Neutrophil (primary cell): ENCODE measurements around the gene ASAP3.

Experiments
- H3K27ac ChIP-seq: fragments of 200-600 bp; sonication (generic); 2 replicates; pipeline ENCODE4 v1.5.1; 2016; ENCODE audit warnings: mild to moderate bottlenecking, moderate library complexity
- H3K27me3 ChIP-seq: fragments of 200-600 bp; sonication (generic); 2 replicates; pipeline ENCODE4 v1.6.0; 2016; ENCODE audit warnings: mild to moderate bottlenecking
- H3K36me3 ChIP-seq: fragments of 200-600 bp; sonication (generic); 2 replicates; pipeline ENCODE4 v1.5.1; 2017
- H3K4me1 ChIP-seq, 2 experiments: fragments of 200-600 bp in 1 of 2; sonication (generic) in 1 of 2; 1 replicate in 1 of 2; 2 replicates in 1 of 2; pipeline versions ENCODE4 v1.5.1 to v1.6.1; 2013 to 2016; ENCODE audit warnings: low read depth in 1 of 2, low read length in 1 of 2, mild to moderate bottlenecking in 1 of 2, moderate library complexity in 1 of 2; ENCODE audit not compliant: control insufficient read depth in 1 of 2, insufficient read depth in 1 of 2
- H3K4me3 ChIP-seq, 2 experiments: fragments of 200-600 bp in 1 of 2; sonication (generic) in 1 of 2; 1 replicate in 1 of 2; 2 replicates in 1 of 2; pipeline ENCODE4 v1.5.1; 2013 to 2016; ENCODE audit warnings: low read depth in 1 of 2, low read length in 1 of 2, mild to moderate bottlenecking in 1 of 2, moderate library complexity in 1 of 2
- H3K9me3 ChIP-seq: fragments of 200-600 bp; sonication (generic); 2 replicates; pipeline ENCODE4 v1.5.1; 2016
- TF ChIP-seq, protein P1 (sequence below): fragments of 200-600 bp; sonication (generic); IDR thresholded peaks from 2 replicates; pipeline ENCODE4 v1.5.1; 2016; ENCODE audit warnings: antibody characterized with exemption

Gene ASAP3

DNA sequence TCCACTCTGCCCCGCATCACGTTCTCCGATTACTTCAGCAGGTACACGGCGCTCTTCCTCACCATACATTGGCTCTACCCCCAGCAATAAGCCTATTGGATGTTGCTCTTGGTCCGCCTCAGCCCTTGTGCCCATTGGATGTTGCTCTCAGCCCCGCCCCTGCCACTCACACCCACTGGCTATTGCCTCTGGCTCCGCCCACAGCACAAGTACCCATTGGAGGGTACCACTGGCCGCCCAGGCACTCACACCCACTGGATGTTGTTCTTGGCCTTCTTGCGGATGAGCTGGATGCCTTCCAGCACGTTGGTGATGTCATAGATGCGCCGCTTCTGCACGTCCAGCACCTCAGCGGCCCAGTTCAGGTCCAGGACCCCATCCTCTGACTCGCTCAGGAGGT is 37.6 kb upstream of the ASAP3 start:
- Histone ChIP-seq H3K36me3 (peaks cover 22% of the 10 kb centered on the region), H3K4me1 (peaks cover 50 to 60% of the 10 kb centered on the region in 2 experiments), H3K4me3 (no peak overlapping the region), H3K27ac (peak overlapping the region; percentile 92), H3K27me3 (no peaks in the 10 kb centered on the region), H3K9me3 (no peaks in the 10 kb centered on the region)
- TF ChIP-seq, protein P1, sequence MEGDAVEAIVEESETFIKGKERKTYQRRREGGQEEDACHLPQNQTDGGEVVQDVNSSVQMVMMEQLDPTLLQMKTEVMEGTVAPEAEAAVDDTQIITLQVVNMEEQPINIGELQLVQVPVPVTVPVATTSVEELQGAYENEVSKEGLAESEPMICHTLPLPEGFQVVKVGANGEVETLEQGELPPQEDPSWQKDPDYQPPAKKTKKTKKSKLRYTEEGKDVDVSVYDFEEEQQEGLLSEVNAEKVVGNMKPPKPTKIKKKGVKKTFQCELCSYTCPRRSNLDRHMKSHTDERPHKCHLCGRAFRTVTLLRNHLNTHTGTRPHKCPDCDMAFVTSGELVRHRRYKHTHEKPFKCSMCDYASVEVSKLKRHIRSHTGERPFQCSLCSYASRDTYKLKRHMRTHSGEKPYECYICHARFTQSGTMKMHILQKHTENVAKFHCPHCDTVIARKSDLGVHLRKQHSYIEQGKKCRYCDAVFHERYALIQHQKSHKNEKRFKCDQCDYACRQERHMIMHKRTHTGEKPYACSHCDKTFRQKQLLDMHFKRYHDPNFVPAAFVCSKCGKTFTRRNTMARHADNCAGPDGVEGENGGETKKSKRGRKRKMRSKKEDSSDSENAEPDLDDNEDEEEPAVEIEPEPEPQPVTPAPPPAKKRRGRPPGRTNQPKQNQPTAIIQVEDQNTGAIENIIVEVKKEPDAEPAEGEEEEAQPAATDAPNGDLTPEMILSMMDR, result no peak

DNA sequence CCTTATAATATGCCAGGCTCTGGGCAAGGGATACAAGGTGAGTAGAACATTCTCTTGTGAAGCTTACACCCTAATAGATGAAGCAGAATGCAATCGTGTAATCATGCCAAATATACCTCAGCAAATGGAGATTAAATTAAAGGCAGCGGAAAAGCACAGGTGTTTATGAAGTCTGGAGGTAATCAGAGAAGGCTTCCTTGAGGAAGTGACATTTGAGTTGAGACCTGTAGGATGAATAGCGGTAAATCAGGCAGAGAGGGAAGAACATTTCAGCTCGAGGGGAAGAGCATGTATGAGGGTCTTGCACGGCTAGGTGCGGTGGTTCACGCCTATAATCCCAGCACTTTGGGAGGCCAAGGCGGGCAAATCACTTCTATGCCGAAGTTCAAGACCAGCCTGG is 33.6 kb upstream of the ASAP3 start:
- peaks cover 46% of the 10 kb centered on the region for H3K36me3 ChIP-seq

DNA sequence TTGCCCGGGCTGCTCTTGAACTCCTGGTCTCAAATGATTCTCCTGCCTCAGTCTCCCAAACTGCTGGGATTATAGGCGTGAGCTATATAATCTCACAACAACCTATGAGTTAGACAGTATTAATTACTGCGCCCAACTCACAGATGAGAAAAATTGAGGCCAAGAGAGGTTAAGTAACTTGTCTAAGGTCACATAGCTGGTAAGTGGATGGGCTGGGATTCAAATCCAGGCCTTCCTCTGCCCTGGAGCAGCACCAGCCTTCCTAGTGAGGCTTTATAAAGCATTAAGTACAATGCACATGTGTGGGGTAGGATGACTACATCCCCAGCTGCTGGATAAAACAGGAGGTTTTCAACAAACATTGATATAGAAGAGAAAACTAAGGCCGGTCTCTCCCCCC is 31.9 kb upstream of the ASAP3 start:
- TF ChIP-seq, protein P1, result no peak
- H3K27me3 ChIP-seq, result no peaks in the 10 kb centered on the region
- H3K4me1 ChIP-seq, result peaks cover 0 to 4% of the 10 kb centered on the region in 2 experiments
- no peak overlapping the region for H3K4me3 ChIP-seq
- no peak overlapping the region for H3K27ac ChIP-seq
- H3K9me3 ChIP-seq, result no peaks in the 10 kb centered on the region
- peaks cover 54% of the 10 kb centered on the region for H3K36me3 ChIP-seq

More for the DNA sequence above, 33.6 kb upstream of the ASAP3 start:
- H3K9me3 ChIP-seq, result no peaks in the 10 kb centered on the region
- H3K27me3 ChIP-seq, result no peaks in the 10 kb centered on the region
- TF ChIP-seq, protein P1, result no peak
- no peak overlapping the region for H3K27ac ChIP-seq
- peaks cover 10 to 20% of the 10 kb centered on the region in 2 experiments for H3K4me1 ChIP-seq
- H3K4me3 ChIP-seq, result no peak overlapping the region

DNA sequence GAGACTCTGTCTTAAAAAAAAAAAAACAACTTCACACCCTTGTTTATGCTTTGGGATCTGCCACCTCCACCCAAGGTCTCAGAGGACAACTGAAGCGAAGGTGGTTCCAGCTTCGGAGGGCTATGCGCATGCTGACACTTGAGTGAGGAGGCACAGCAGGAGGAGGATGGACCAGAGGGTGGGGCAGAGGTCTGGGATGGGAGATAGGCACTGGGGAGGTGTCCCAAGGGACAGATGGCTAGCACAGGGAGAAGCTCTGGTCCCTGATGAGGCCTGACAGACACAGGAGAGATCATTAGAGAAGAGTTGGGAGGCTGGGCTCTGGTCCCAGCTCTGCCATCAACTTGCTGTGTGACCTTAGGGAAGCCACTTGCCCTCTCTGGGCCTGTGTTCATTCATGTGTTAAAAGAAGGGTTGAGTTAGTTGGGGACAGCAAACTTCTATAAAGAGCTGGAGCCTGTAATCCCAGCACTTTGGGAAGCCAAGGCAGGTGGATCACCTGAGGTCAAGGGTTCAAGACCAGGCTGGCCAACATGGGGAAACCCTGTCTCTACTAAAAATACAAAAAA is 30.2 kb upstream of the ASAP3 start:
- H3K4me1 ChIP-seq, result no peaks in the 10 kb centered on the region
- H3K36me3 ChIP-seq, result peaks cover 67% of the 10 kb centered on the region
- H3K9me3 ChIP-seq, result no peaks in the 10 kb centered on the region
- no peaks in the 10 kb centered on the region for H3K27me3 ChIP-seq
- H3K4me3 ChIP-seq, result no peak overlapping the region
- TF ChIP-seq, protein P1, result no peak
- H3K27ac ChIP-seq, result no peak overlapping the region

DNA sequence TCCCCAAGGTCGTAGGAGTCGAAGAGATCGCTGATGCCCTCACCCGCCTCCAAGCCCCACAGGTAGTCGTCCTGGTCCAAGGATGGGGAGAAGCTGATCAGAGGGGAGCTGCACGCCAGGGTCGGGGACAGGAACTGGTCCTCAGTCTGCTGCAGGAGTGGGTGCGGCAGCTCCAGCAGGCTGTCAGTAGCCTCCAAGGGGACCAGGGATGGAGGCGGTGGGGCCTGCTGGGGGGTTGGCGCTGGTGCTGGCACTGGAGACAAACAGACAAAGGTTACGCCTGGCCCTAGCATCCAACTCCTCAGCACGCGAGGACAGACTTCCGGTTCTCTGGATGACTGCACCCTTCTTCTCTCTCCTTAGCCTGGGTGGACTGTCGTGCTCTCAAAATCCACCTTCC is 25.9 kb upstream of the ASAP3 start:
- Histone ChIP-seq H3K27me3 (no peaks in the 10 kb centered on the region), H3K36me3 (peaks cover 39% of the 10 kb centered on the region), H3K27ac (no peak overlapping the region), H3K9me3 (no peaks in the 10 kb centered on the region), H3K4me1 (peaks cover 4 to 15% of the 10 kb centered on the region in 2 experiments), H3K4me3 (no peak overlapping the region)
- TF ChIP-seq, protein P1, result no peak
